ENCODE measurements around the gene RFX2.
"Not testable (repeated sequence)": the region's sequence is repeated elsewhere in the genome, so short reads cannot be mapped to it uniquely, and the experiment has no call there.

The RFX2 gene

GRCh38 chr19:6038634-6039405, 71.5 kb downstream of the RFX2 start:
- no peak for DNase-seq (ENCODE audit: low read depth)

- no peak for DNase-seq (ENCODE audit: low read depth)
Observed at GRCh38 chr19:6035026-6035425, 75.3 kb downstream of the RFX2 start.

GRCh38 chr19:6034512-6034911, 75.8 kb downstream of the RFX2 start:
- DNase-seq (ENCODE audit: low read depth) = no peak

GRCh38 chr19:6033744-6034264, 76.5 kb downstream of the RFX2 start:
- no peak for DNase-seq (ENCODE audit: low read depth)

- no peak for DNase-seq (ENCODE audit: low read depth)
Observed at GRCh38 chr19:6032827-6033226, 77.5 kb downstream of the RFX2 start.

GRCh38 chr19:6032381-6032780, 77.9 kb downstream of the RFX2 start:
- DNase-seq (ENCODE audit: low read depth) = no peak

- DNase-seq (ENCODE audit: low read depth) = no peak
Observed at GRCh38 chr19:6030214-6030507, 80.1 kb downstream of the RFX2 start.

- DNase-seq (ENCODE audit: low read depth) = no peak
Observed at GRCh38 chr19:6026390-6027227, 83.7 kb downstream of the RFX2 start.

GRCh38 chr19:6024756-6025155, 85.5 kb downstream of the RFX2 start:
- not testable (repeated sequence) for DNase-seq (ENCODE audit: low read depth)

- no peak for DNase-seq (ENCODE audit: low read depth)
Observed at GRCh38 chr19:6023936-6024335, 86.4 kb downstream of the RFX2 start.

- DNase-seq (ENCODE audit: low read depth) = no peak
Observed at GRCh38 chr19:6023085-6023682, 87.1 kb downstream of the RFX2 start.

- no peak for DNase-seq (ENCODE audit: low read depth)
Observed at GRCh38 chr19:6022570-6023064, 87.7 kb downstream of the RFX2 start.

GRCh38 chr19:6021878-6022569, 88.3 kb downstream of the RFX2 start:
- DNase-seq (ENCODE audit: low read depth) = peak; percentile 50

- DNase-seq (ENCODE audit: low read depth) = no peak
Observed at GRCh38 chr19:6020972-6021805, 89.1 kb downstream of the RFX2 start.

GRCh38 chr19:6020166-6020882, 90.0 kb downstream of the RFX2 start:
- DNase-seq (ENCODE audit: low read depth) = no peak

- DNase-seq (ENCODE audit: low read depth) = no peak
Observed at GRCh38 chr19:6018786-6019185, 91.5 kb downstream of the RFX2 start.

GRCh38 chr19:6017576-6017975, 92.7 kb downstream of the RFX2 start:
- DNase-seq (ENCODE audit: low read depth) = no peak

- DNase-seq (ENCODE audit: low read depth) = no peak
Observed at GRCh38 chr19:6015841-6016545, 94.3 kb downstream of the RFX2 start.

- no peak for DNase-seq (ENCODE audit: low read depth)
Observed at GRCh38 chr19:6014551-6015135, 95.7 kb downstream of the RFX2 start.

Data from activated T-helper 9 cell treated with anti-CD3 and anti-CD28 coated beads, Interleukin-2, amount 50 U/mL, for 16 hours (primary cell).